Putamen (tissue), 1 donor: ENCODE measurements around the gene RAD51B.

ENCODE experiments used
- DNase-seq: peaks from one replicate; pipeline ENCODE4 v3.0.0-alpha.2; 2016; ENCODE audit warnings: low spot score

The RAD51B gene

DNA sequence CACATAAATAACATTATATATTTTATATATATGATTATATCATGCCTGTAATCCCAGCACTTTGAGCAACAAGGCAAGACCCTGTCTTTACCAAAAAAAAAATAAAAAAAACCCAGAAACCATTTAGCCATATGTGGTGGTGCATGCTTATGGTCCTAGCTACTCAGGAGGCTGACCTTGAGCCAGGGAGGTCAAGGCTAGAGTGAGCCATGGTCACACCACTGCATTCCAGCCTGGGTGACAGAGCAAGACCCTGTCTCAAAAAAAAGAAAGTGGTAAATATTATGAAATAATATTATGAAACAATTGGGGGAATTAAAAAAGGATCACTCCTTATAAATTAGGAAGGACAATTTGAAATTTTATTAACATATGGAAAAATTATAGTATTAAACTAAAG is 16.0 kb downstream of the RAD51B start:
- DNase-seq: no peak

DNA sequence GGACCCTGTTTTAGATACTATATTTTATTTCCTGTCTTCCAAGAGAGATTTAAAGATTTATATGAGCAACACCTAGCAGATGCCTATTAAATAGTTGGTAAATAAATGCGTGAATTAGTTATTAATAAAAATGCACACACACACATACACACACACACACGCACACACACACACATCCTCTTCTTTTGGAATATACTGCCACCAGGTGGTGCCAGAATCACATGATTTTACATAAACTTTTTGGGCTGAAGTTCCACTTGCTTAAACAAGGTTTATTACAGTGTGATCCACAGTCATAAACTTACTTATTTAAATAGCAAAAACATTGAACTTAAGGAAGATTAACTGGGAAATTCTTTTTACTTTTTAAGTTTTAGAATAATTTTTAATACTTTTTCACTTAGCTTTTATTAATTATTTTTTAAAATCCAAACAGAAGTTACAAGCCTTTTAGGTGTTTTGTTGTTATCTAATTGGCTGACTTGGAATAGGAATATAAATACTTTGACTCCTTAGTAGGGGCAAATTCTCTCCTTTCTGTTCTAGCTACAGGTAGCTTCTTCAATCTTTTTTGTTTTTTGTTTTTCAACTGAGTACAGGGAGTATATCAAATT is 17.5 kb downstream of the RAD51B start:
- DNase-seq: no peak

DNA sequence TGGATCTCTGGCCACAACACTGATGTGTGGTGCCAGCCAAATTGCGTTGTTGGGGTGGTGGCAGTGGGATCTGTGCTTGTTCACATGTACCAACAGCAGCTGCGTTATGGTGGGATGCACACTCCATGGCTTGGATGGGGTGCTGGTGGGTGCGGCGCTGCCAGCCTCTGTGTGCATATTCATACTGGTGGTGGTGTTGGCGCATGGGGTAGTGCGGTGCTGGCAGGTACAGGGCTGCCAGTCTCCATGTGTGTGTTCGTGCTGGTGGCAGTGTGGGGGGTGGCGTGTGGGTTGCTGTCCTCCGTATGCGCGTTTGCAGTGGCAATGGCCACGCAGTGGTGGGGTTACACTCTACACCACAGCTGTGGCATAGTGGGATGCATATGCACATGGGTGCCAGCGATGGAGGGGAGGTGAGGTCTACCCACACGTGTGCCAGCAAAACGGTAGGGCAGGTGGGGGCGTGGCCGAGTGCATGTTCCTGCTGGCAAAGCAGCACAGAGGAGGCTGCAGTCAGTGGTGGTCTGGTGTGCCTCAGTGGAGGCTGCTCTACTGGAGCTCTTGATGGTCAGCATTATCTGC is 26.5 kb downstream of the RAD51B start:
- DNase-seq: no peak

DNA sequence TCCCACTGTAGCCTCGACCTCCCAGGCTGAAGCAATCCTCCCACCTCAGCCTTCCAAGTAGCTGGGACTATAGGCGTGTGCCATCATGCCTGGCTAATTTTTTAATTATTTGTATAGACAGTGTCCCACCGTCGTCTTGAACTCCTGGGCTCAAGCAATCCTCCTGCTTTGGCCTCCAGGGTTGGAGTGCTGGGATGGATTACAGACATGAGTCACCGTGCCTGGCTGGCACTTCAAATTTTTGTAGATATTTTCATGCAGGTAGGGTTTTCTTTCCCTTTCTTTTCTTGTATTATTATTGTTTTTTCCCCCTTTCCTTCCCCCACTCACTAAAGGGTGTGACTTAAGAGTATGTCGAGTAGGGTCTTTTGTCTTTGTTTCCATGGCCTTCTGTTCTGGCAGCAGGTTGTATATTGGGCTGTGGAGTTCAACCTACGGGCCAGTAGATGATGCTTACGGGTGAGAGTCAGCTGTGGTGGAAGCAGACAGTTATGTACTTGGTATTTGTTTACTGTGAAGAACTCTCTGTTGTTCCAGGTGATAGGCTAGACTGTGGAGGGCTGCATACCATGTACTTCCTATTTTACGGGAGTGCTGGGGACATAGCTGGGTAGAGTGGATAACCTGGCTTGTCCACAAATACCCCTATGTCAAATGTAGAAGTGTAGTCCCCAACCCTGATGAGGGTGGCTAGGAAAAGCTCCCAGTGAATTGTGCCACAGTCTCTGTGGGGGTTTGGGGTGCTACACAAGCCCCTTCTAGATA is 30.7 kb downstream of the RAD51B start:
- DNase-seq: no peak

DNA sequence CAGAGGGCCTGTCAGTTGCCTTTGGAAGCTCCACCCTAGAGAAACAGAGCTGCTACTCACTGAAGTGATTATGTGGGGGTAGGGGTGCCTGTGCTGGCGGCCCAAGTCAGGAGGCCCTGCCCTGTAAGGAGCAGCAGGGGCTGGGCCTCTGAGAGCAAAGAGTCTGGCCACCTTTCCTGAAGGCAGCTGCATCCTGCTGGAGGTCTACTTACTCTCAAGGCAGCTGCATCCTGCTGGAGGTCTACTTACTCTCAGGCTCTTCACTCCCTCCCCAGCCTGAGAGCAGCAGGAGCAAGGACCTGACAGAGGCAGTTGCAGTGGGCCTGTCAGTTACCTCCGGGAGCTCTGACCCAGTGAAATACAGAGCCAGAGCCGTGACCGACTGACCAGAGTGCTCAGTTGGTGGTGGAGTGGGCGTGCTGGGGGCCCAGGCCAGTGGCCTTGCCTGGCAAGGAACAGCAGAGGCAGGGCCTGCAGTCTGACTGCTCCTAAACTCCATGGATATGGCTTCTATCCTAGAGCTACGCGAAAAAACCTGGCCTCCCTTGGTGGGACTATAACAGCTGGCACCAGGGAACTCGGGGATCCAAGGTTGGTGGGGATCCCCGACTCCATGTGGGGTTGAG is 32.3 kb downstream of the RAD51B start:
- no peak for DNase-seq

DNA sequence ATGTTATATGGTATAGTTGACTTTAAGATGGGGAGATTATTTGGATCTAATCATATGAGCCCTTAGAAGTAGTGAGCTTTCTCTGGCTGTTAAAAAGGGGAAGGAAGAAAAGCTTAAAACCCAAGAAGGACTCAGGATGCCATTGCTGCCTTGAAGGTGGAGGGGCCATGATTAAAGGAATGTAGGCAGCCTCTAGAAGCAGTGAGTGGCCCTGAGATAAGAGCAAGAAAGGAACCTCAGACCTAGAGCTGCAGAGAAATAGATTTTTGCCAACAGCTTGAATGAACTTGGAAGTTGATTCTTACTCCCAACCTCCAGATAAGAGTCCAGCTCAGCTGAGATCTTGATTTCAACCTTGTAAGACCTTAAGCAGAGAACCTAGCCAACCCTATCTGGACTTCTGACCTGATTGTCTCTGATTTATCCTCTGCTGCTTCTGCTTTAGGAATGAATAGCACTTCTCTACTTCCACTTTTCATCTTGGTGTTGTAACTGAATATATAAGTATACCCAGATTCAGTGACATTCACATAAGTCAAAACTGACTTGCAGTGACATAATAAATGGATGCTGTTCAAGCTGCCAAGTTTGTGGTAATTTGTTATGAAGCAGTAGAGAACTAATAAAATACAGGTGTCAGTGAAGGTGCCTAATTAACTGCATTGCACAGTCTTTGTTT is 33.5 kb downstream of the RAD51B start:
- DNase-seq: no peak

DNA sequence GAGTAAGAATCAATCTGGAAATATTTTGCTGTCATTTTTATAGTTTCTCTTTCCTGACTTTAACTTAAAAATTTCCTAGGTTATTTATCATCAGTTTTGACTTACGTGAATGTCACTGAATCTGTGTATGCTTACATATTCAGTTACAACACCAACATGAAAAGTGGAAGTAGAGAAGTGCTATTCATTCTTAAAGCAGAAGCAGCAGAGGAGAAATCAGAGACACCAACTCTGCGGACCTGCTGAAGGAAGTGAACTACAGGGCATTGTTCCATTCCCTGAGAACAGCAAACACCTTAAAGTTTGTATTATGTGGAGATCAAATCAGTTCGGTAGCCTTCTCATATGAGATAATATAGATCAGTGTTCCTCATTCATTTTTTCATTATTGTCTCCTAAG is 34.1 kb downstream of the RAD51B start:
- no peak for DNase-seq

DNA sequence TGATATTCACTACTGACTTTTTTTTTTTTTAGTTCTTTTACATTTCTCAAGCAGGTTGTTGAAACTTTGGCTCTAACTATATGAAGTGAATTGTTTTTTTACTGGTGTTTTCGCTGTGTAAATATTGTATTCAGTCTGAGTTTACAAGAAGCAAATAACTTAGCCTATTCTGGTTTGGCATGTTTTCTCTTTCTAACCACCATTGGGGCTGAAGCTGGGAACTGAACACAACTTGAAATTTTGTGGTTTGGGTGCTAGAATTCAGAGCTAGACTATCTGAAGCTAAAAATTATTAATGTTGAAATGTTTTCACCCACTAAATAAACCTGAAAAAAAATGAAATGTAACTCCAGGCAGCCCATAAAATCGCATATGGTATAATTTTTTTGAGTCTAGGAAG is 37.2 kb downstream of the RAD51B start:
- no peak for DNase-seq

DNA sequence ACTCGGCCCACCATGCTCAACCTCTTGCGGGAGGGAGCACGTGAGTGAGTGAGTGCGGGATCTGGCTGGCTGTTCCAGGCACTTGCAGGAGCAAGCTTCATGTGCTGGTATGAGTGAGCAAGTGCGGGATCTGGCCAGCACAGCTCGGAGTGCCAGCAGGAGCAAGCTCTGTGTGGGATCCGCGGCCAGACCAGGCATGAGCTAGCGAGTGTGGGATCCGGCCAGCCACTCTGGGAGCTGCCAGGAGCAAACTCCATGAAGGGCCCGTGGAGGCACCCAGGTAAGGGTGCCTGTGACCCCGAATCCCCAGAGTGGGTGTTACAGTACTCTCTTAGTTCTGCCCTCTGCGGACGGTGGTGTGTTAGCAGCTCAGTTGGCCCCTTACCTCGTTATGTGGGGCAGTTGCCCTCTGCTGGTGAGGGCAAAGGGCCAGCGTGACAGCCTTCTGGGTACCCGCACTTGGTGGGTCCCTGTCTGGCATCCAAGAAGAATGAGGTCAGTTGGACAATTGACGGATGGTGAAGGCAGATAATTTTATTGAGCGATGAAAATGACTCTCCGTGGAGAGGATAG is 38.3 kb downstream of the RAD51B start:
- no peak for DNase-seq

DNA sequence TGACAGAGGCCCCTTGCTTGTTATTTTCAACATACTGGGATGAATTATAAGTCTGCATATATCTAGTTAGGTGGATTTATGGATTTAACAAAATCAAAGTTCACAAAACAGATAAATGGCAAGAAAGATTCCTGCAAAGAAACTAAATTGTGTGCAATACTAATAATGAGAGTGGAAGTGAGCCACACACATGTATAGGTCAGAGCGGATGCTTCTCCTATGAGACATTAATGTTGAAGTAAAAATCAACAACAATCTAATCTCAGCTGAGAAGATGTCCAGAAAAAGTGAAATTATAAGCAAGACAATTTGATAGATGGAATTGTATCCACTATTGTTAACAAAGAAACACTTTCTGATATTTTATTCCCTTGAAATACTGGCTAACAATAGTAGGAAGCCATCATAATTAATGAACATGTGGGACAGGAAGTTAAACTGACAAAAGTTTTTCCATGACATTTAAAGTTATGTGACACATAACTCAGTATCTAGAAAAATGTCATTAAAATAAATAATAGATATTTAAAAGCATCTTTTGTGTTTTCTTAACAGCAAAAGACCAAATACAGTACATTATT is 39.7 kb downstream of the RAD51B start:
- DNase-seq: no peak

DNA sequence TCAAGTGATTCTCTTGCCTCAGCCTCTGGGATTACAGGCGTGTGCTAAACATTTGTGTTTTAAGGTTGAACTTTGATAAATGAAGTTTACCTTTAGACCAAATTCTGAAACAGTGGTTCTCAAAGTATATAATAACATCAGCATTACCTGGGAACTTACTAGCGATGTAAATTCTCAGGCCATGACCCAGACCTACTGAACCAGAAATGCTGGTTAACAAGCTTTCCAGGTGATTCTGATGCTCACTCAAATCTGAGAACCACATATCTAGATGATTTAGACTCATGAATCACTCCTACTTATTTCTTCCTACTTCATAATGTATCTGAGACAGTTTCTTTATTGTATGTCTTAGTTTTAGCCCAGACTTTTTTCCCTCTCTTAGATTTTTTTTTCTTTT is 43.6 kb downstream of the RAD51B start:
- no peak for DNase-seq

DNA sequence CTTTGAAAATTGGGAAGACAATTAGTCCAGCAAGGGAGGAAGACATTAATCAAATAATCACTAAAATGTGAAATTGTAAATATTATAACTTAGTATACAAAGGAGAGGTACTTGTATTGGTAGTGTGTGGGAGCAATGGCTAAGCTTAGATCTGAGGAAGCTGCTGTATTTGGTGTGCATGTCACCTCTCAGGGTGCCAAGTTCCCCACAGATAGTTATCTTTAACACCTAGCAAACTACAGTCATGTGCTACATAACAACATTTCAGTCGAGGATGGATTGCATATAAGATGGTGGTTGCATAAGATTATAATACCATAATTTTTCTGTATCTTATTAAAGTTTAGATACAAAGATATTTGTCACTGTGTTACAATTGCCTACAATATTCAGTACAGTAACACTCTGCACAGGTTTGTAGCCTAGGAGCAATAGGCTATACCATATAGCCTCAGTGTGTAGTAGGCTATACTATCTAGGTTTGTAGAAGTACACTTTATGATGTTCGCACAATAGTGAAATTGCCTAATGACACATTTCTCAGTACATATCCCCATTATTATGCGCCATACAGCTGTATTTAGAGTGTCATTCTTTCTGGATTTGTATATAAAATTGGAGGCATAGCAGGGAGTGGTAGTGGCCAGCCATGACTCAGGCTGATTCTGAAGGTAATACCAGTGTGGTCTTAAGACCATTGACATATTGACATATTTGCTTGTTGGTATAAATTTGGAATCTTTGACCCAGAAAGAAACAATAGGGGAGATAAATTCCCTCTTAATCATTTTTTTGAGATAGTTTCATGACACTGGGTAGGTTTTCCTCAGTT is 55.8 kb downstream of the RAD51B start:
- no peak for DNase-seq

DNA sequence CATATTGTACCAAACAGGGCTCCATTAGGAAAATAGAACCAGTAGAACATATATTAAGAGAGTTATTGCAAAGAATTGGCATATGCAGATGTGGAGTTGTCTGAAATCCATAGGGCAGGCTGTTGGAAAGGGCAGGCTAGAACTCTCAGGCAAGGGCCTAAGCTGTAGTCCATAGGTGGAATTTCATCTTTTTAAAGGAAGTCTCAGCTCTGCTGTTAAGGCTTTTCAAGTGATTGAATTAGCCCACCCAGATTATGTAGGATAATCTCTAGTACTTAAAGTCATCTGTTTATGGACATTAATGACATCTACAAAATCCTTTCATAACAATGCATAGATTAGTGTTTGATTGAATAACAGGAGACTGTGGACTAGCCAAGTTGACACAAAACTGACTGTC is 59.4 kb downstream of the RAD51B start:
- DNase-seq: no peak

DNA sequence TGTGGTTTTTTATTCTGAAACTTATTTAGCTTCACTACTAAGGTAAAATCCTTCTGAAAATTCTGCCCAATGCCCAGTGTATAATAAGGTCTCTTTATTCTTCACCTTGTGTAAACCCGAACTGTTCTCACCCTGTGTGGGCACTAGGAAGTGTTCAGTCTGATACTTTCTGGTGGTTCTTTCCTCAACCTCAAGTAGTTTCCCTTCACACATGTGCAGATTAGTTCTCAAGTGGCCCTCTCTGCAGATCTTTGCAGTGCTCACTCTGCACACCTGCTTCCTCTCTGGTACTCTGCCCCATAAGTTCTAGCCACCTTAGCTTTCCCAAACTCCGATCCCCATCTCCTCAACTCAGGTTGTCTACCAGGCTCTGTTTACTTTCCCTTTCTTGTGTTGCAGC is 61.6 kb downstream of the RAD51B start:
- no peak for DNase-seq

DNA sequence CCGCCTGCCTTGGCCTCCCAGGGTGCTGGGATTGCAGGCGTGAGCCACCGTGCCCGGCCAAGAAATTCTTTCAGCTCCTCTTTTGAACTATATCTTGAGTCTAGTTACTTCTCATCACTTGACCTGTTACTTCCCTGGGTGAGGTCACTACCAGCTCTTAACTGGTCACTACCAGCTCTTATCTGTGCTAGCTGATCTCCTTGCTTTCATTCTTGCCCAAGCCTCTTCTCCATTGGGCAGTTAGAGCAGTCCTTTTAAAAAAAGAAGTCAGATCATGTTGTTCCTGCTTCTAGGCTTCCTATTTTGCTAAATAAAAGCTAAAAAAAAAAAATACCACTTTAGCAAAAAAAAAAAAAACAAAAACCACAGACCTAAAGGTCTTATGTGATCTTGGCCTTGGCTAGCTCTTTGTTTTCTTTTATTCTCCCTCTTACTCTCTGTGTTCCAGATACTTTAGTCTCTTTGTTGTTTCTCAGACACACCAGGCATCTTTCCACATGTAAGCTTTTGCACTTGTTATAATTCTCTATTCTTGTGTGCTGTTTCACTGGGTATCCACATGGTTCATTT is 63.5 kb downstream of the RAD51B start:
- DNase-seq: no peak

DNA sequence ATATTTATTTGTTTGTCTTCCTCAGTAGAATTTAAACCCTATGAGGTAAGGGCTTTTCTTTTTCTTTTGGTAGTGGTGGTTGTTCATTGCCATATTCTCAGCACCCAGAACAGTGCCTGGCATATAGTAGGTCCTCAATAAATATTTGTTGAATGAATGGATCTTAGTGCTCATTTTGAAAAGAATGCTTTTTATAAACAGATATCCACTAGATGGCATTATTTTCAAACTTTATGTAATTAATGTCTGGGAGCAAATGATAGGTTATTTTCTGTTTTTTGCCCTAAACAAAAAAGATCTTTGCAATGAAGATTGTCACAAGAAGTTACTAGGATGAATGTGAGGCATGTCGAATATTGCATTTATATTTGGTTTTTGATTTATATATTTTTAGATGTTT is 64.1 kb downstream of the RAD51B start:
- DNase-seq: no peak

DNA sequence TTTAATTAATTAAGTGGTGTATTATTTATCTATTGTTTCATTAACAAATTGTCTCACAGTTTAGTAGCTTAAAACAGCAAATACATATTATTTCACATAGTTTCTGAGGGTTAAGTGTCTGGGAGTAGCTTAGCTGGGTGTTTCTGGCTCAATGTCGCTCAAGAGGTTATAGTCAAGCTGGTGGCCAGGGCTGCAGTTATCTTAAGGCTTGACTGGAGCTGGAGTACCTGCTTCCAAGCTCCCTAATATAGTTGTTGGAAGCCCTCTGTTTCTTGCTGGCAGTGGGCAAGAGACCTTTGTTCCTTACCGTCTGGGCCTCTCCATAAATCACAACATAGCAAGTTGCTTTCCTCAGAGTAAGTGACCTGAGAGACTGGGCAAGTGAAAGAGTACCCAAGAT is 66.6 kb downstream of the RAD51B start:
- DNase-seq: no peak

DNA sequence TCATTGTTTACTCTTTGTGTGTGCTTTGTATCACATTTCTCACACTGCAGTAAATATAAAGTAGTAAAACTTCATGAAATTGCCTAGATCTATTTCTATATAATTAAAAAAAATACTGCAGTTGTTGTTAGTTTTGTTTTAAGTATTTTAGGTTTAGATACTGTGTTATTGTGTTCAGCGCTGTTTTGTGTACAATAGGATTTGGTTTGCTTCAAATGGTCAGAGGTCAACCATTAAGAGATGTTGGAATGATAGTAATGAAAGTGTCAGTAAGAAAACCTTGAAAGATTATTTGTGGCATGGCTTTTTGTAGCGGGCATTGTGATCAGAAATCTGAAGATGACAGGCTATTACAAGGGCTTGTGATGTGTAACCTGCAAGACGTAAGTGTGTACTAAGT is 67.9 kb downstream of the RAD51B start:
- DNase-seq: no peak

DNA sequence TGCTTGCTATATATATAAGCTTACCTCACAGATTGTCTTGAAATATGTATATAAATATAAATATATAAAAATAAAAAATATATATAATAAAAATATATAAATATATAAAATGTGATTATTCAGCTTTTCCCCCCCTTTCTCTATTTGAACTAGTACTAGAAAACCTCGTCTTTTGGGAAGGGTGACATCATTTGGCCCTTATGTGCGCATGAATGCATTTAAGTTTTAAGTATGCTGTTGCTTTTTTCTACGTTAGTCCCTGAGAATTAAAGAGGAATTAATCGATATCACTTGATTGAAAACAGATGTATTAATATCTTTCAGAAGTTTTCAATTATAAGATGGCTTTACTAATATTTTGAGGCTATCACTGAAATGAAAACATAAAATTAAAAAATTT is 69.9 kb downstream of the RAD51B start:
- no peak for DNase-seq

DNA sequence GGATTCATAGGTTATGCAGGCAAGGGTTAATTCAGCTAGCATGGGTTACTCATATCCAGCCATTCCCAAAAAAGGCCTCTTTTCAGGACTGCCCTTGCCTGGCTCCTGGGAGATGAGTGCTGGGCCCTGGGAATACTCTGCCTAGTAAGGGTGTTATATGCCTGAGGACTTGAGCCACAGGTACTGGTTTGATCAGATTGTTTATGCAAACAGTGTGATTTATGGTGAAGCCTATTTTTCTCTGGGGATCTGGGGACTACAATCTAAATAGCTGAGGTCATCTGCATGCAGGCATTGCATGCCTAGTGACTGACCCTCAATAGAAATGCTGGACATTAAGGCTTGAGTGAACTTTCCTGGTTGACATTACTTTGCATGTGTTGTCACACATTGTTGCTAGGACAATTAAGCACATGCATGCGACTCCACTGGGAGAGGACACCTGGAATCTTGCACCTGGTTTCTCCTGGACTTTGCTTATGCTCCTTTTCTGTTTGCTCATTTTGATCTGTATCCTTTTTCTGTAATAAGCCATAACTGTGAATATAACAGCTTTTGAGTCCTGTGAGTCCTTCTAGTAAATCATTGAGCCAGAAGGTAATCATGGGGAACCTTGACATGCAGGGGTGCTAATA is 73.0 kb downstream of the RAD51B start:
- no peak for DNase-seq
